OCI-LY7 (cell line): ENCODE measurements around the gene SPCS3. TPM values are rescaled to one million over a fixed set of nuclear protein-coding genes. Genes with fewer than 3 reads are reported as not detected.

Experiments
- BruUV-seq: library from RNA; stranded (reverse); fragments of 400-500 nt; replicated peaks from 2 replicates; lab custom pipeline; 2021; lab: Mats Ljungman, UMichigan
- CTCF ChIA-PET: fragments of 300-600 bp; sonication (Branson Sonifier 250); formaldehyde crosslinking; loops from one replicate; lab custom pipeline; 2022; ENCODE audit warnings: antibody characterized with exemption; ENCODE audit not compliant: unreplicated experiment; lab: Charles Lee
- POLR2A ChIA-PET: fragments of 300-600 bp; sonication (Branson Sonifier 250); formaldehyde crosslinking; loops from one replicate; lab custom pipeline; 2022; ENCODE audit warnings: antibody characterized with exemption; lab: Charles Lee
- DNase-seq: peaks from one replicate; pipeline ENCODE4 v3.0.0-alpha.2; 2015; ENCODE audit warnings: low spot score
- H2AFZ ChIP-seq: fragments of 200-600 bp; sonication (generic), shearing (Covaris generic); 2 replicates; pipeline ENCODE4 v1.6.1; 2014; ENCODE audit warnings: mild to moderate bottlenecking, antibody characterized with exemption, low read length, moderate library complexity
- H3K27ac ChIP-seq: fragments of 200-600 bp; sonication (generic); 2 replicates; pipeline ENCODE4 v1.5.1; 2014; ENCODE audit warnings: mixed run types, low read depth, mild to moderate bottlenecking, moderate library complexity, low read length, inconsistent platforms; ENCODE audit not compliant: poor library complexity, severe bottlenecking
- H3K36me3 ChIP-seq: fragments of 200-600 bp; sonication (generic); 2 replicates; pipeline ENCODE4 v1.6.1; 2014; ENCODE audit warnings: mild to moderate bottlenecking, antibody characterized with exemption, low read length, moderate library complexity, mixed read lengths; ENCODE audit not compliant: insufficient read depth
- H3K4me1 ChIP-seq: fragments of 200-600 bp; sonication (generic); 2 replicates; pipeline ENCODE4 v1.5.1; 2014; ENCODE audit warnings: mild to moderate bottlenecking, low read length; ENCODE audit not compliant: insufficient read depth, poor library complexity, severe bottlenecking
- H3K4me2 ChIP-seq: fragments of 200-600 bp; sonication (generic); 2 replicates; pipeline ENCODE4 v1.6.1; 2014; ENCODE audit warnings: mild to moderate bottlenecking, low read length
- H3K4me3 ChIP-seq: fragments of 200-600 bp; sonication (generic); 2 replicates; pipeline ENCODE4 v1.5.1; 2014; ENCODE audit warnings: mild to moderate bottlenecking, low read depth, low read length; ENCODE audit not compliant: poor library complexity, severe bottlenecking
- H3K79me2 ChIP-seq: fragments of 200-600 bp; sonication (generic); 2 replicates; pipeline ENCODE4 v1.6.1; 2016; ENCODE audit warnings: low read depth, mild to moderate bottlenecking, low read length, moderate library complexity, mixed read lengths; ENCODE audit not compliant: insufficient read depth
- H3K9me2 ChIP-seq: fragments of 200-600 bp; sonication (generic); 2 replicates; pipeline ENCODE4 v1.6.1; 2016; ENCODE audit warnings: mild to moderate bottlenecking, low read length, mixed read lengths; ENCODE audit not compliant: insufficient read depth
- H3K9me3 ChIP-seq: fragments of 200-600 bp; sonication (generic); 2 replicates; pipeline ENCODE4 v1.6.1; 2014; ENCODE audit warnings: mild to moderate bottlenecking, mixed run types, low read length, mixed read lengths
- H4K20me1 ChIP-seq: fragments of 200-600 bp; sonication (generic); 2 replicates; pipeline ENCODE4 v1.6.1; 2014; ENCODE audit warnings: mild to moderate bottlenecking, antibody characterized with exemption, low read length, moderate library complexity, mixed read lengths; ENCODE audit not compliant: insufficient read depth
- EZH2phosphoT487 ChIP-seq: fragments of 200-600 bp; sonication (generic); IDR thresholded peaks from 2 replicates; pipeline ENCODE4 v1.6.1; 2018; ENCODE audit warnings: low read depth, borderline replicate concordance, mild to moderate bottlenecking, mixed run types, antibody characterized with exemption, low read length, moderate library complexity, mixed read lengths
- intact Hi-C: fragments of 100-400 bp; cut with micrococcal nuclease; formaldehyde crosslinking; loops from one replicate; pipeline ENCODE4 v1.10.0; 2022; ENCODE audit not compliant: unreplicated experiment
- total RNA-seq, 2 experiments: library from RNA; depleted of rRNA in 1 of 2; stranded (reverse); fragments of >200 nt in 1 of 2; shearing (Covaris generic) in 1 of 2; gene quantifications; 2 replicates each; pipeline ENCODE4 v1.2.3, GENCODE V29; 2014 to 2022
- TF ChIP-seq, protein P1 (sequence below): fragments of 200-600 bp; sonication (generic); conservative IDR thresholded peaks from 2 replicates; pipeline ENCODE4 v1.5.1; 2014; ENCODE audit warnings: mild to moderate bottlenecking, antibody characterized with exemption, low read length, moderate library complexity, mixed read lengths

Gene SPCS3
- total RNA-seq, 2 experiments from 2014 or later = 122 to 253 TPM

DNA sequence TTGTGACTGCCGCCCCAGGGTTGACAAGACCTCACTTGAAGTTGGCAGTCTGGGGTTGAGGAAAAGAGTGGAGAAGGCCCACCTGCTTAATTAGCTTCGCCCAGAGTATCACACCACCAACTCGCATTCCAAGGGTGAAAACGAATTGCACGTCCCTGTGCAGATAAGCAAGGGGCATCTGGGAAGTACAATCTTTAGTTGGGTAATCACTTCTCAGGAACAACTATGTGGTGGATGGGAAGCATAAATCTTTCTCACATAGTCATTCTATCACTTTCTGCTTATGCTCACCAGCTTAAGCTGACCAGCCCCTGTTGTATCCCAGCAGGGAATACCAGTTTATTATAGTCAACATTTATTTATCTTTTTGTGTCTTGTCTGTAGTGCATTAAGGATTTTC, 14.3 kb downstream of the SPCS3 start:
- ChIA-PET CTCF (no interaction called here), POLR2A (interaction anchor here (0.6 to 1.5 kb wide), 5 partner anchors 9 to 1564 kb away, joined by 3 to 6 read pairs (median 4); partner anchors contain the start of gene SPCS3)
- Histone ChIP-seq H3K9me2 (no peaks in the 10 kb centered on the region), H3K4me3 (no peak overlapping the region), H4K20me1 (0 out of 2 replicates have a peak, but pooled peaks cover 8% of the 10 kb centered on the region), H3K79me2 (peaks cover 16% of the 10 kb centered on the region; the same call in 1 of the 2 replicates), H3K4me2 (no peak overlapping the region), H3K9me3 (no peaks in the 10 kb centered on the region), H3K27ac (no peak overlapping the region), H3K4me1 (no peaks in the 10 kb centered on the region), H3K36me3 (peaks cover 53% of the 10 kb centered on the region), H2AFZ (no peak overlapping the region)
- intact Hi-C loops = no loop called here
- no TSS peak for BruUV-seq
- TF ChIP-seq, protein P1, sequence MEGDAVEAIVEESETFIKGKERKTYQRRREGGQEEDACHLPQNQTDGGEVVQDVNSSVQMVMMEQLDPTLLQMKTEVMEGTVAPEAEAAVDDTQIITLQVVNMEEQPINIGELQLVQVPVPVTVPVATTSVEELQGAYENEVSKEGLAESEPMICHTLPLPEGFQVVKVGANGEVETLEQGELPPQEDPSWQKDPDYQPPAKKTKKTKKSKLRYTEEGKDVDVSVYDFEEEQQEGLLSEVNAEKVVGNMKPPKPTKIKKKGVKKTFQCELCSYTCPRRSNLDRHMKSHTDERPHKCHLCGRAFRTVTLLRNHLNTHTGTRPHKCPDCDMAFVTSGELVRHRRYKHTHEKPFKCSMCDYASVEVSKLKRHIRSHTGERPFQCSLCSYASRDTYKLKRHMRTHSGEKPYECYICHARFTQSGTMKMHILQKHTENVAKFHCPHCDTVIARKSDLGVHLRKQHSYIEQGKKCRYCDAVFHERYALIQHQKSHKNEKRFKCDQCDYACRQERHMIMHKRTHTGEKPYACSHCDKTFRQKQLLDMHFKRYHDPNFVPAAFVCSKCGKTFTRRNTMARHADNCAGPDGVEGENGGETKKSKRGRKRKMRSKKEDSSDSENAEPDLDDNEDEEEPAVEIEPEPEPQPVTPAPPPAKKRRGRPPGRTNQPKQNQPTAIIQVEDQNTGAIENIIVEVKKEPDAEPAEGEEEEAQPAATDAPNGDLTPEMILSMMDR = no peak
- TF ChIP-seq EZH2phosphoT487 = no peak
- DNase-seq = no peak

DNA sequence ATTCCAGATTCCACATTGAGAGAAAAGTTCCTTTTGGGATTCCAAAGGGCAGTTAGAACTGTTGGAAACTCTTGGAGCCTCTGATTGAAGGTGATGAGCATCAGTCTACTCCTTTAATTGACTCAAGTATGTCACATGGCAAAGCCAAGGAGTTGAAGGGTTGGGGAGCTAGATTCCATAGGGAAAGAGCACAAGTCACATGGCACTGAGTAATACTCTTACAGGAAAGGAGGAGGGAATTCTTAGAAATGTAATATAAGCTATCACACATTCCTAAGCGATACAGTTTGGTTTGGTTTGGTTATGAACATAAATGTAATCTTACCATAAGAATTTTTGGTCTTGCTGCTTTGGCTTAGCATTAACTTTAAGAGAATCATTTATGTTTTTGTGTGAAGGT, 15.7 kb downstream of the SPCS3 start:
- Histone ChIP-seq H3K36me3 (peaks cover 39% of the 10 kb centered on the region), H3K27ac (no peak overlapping the region), H3K9me2 (no peaks in the 10 kb centered on the region), H3K9me3 (no peaks in the 10 kb centered on the region), H4K20me1 (0 out of 2 replicates have a peak, but pooled peaks cover 2% of the 10 kb centered on the region), H3K4me3 (no peak overlapping the region), H3K4me1 (peaks cover 6% of the 10 kb centered on the region), H3K79me2 (peaks cover 2% of the 10 kb centered on the region; the same call in 1 of the 2 replicates), H3K4me2 (no peak overlapping the region), H2AFZ (no peak overlapping the region)
- BruUV-seq = no TSS peak
- no peak for DNase-seq
- intact Hi-C loops = no loop called here
- ChIA-PET CTCF (no interaction called here), POLR2A (interaction anchor here (0.8 kb wide), 1 partner anchor 14 kb away, joined by 3 read pairs; no protein-coding TSS in a partner anchor)
- TF ChIP-seq EZH2phosphoT487 = no peak
- TF ChIP-seq, protein P1 = no peak
